Activated gamma-delta T cell treated with anti-CD3 and anti-CD28 coated beads, Interleukin-2, amount 50 U/mL, for 16 hours (primary cell): ENCODE measurements around the gene ENHO.

ENCODE experiments used
- DNase-seq: peaks from one replicate; pipeline ENCODE4 v3.0.0-alpha.2; 2020; ENCODE audit warnings: low read depth

Gene ENHO

GRCh38 chr9:34524349-34524748 is 1.6 kb upstream of the ENHO start:
- no peak for DNase-seq

- no peak for DNase-seq
Measured at GRCh38 chr9:34522091-34522887, 501 bp downstream of the ENHO start.

- DNase-seq = no peak
Measured at GRCh38 chr9:34521406-34522045, 1.3 kb downstream of the ENHO start.

DNA sequence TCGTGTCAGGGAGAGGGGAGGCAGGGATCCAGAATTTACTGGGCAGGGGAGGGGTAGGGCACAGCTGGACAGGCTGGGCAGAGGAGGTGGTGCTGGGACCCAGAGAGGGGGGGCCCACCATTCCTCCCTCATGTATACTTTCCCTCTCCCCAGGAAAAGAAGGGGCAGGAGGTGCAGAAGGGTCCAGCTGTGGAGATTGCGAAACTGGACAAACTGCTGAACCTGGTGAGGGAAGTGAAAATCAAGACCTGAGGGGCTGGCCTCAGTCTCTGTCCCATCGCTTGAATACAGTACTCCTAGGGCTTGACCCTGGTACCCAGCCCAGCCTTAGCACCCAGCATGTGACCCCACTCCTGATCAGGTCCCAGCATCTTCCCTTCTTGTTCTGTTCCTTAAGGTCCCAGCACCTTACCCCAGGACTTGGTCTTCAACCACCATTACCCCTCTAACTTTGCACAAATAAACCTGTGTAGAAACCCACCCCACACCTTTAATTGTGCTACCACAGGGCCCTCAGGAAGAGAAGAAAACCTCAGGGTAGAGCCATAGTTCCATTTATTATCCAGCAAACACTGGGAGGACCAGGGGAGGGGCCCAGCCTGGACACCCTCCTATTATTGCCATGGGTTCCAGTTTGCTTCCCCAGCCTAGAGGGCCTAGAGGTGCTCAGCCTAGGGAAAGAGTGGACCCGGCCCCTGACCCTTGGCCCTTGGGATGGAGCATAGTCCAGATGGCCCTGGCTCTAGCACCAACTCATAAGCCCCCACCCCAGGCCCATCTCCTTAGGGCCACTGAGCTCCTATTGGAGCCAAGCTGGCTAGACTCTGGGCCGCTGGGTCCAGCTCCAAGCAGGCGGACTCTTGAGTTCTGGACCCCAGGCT is 2.0 kb downstream of the ENHO start:
- no peak for DNase-seq

DNA sequence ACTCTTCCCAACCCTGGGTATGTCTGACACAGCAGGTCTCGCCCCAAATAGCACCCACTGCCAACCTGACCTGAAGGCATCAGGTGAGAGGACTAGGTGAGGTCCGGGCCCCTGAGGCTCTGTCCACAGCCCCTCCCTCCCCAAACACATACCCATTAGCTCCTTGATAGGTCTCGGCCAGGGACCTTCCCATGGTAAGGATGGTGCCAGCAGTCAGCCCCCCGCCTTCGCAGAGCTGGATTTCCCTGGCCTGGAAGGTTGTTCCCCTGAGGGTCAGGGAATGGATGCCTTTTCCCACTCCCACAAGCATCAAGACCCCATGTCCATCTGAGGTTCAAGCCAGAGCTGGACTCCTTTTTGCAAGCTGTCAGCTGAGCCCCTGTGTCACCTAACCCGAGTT is 2.7 kb downstream of the ENHO start:
- no peak for DNase-seq

DNA sequence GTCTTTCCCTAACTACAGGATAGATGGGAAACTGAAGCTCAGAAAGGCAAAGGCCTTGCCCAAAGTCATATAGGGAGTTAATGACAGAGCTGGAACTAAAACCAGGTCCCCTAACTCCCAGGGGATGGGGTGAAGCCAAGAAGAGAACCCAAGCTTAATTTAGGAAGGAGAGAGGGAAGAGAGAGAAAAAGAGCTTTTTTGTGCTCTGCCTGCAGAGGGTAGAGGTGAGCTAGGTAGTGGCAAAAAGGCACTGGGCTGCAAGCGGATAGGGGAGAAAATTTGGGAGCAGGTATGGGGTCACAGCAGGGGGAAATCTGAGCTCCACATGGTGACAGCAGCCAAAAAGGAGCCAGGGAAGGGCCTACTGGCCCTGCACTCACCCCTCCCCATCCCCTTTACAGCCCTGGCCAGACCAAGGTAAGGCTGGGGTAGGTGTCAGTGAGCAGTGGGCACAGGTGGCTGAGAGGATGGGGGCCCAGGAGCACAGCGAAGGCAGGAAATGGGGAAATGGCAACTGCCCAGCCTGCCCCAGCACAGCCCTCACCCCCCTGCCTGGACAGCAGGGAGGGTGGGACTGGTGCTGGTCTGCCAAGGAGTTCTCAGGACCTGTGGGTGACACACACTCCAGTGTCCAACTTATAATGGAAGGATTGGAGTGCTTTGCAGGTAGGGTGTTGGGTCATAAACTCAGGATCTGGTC is 3.3 kb downstream of the ENHO start:
- DNase-seq = no peak

DNA sequence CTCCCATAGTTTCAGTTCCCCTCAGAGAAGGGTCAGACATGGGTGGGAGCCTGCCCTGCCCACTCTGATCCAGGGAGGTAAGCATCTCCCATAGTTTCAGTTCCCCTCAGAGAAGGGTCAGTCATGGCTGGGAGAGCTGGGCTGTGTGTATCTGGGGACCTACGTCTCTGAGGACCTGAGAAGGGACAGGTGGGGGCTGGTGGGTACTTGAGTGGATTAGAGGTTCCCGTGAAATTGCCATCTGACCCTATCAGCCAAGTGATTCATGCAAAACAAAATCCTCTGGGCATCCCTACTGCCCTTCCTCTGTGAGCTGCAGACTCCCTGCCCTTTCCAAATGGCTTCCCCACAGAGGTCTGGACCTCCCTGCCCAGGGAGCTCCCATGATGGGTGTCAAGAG is 3.9 kb downstream of the ENHO start:
- no peak for DNase-seq

GRCh38 chr9:34518110-34518616 is 4.6 kb downstream of the ENHO start:
- DNase-seq = no peak

GRCh38 chr9:34517185-34517584 is 5.6 kb downstream of the ENHO start:
- DNase-seq = no peak

DNA sequence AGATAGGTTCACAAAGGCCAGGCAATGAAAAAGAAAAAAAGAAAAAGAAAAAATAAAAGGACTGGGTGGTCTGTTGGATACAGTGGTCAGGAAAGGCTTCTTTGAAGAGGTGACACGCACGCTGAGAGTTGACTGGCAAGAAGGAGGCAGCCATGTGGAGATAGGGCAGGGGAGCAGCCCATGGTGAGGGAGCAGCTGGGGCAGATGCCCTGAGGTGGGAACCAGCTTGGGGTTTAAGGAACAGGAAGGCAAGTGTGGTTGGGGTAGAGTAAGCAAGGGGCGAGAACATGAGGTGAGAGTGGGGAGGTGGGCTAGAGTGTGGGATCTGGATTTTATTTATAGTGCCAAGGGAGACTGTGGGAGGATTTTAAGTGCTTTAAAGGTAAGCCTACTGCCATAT is 6.8 kb downstream of the ENHO start:
- DNase-seq = no peak

GRCh38 chr9:34514816-34515215 is 8.0 kb downstream of the ENHO start:
- DNase-seq = no peak

GRCh38 chr9:34514401-34514800 is 8.4 kb downstream of the ENHO start:
- DNase-seq = no peak

- no peak for DNase-seq
Measured at GRCh38 chr9:34513567-34514214, 9.1 kb downstream of the ENHO start.

DNA sequence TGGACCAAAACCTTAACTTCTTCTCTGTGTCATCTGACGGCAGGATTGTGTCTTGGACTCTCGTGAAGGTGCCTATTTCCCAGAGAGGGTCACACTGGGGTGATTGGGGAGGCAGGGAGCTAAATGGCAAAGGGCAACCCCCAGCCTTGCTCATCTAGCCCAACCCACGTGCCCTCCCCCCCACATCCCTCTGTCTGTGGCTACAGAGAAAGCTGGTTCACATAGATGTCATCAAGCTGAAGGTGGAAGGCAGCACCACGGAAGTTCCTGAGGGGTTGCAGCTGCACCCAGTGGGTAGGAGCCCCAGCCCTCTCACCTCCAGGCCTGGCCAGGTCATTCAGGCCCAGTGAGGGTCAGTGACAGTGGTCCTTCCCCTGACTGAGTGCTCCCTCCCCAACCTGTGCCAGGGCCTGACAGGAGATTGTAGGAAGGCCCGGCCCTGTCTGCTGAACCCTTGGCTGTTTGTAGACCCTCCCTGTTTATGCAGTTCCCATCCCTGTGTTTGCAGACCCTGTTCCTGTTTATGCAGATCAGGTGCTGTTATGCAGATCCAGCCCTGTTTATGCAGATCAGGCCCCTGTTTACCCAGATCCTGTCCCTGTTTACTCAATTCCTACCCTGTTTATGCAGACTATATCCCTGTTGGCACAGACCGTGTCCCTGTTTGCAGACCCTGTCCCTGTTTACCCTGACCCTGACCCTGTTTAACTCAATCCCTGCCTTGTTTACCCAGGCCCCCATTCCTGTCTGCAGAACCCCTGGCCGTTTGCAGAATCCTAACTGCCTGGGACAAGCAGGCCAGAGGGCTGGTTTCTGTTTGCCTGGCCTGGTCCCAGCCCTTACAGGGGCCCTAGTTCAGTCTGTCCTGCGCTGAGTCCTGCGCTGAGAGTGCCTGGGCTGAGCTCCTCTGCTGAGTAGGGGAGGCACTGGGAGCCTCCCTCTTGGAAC is 10.4 kb downstream of the ENHO start:
- DNase-seq = no peak

- no peak for DNase-seq
Measured at GRCh38 chr9:34510497-34511468, 12.0 kb downstream of the ENHO start.

GRCh38 chr9:34508951-34509350 is 13.8 kb downstream of the ENHO start:
- no peak for DNase-seq

GRCh38 chr9:34508463-34508862 is 14.3 kb downstream of the ENHO start:
- no peak for DNase-seq

- no peak for DNase-seq
Measured at GRCh38 chr9:34507966-34508365, 14.8 kb downstream of the ENHO start.

DNA sequence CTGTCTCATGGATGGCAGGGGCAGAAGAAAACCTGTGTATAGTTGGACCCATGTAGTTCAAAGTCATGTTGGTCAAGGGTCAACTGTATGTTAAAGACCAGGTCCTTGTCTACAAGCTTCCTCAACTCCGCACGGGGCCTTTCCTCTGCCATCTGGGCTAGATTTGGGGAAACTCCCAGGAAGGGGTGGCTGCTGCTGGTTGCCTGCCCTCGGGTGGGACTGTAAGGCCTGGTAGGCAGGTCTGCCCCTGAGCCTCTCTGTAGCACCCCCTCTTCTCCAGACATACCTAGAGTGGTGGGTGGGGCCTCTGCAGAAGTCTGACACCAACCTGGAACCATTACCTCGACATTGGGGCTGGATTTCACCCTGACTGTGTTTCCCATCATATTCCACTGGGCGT is 15.2 kb downstream of the ENHO start:
- no peak for DNase-seq
